ENCODE results near the gene NOXA1.
"Not testable (repeated sequence)": the region's sequence is repeated elsewhere in the genome, so short reads cannot be mapped to it uniquely, and the experiment has no call there.

The NOXA1 gene

GRCh38 chr9:137447722-137448601, 24.8 kb downstream of the NOXA1 start:
- no peak overlapping the region for H3K4me3 ChIP-seq (ENCODE audit: low read depth, low read length)
- TF ChIP-seq CTCF (IDR thresholded peaks at IDR 0.05; ENCODE audit: borderline replicate concordance, insufficient read depth, low read depth, low read length), result no peak

GRCh38 chr9:137448602-137448962, 25.4 kb downstream of the NOXA1 start:
- no peak overlapping the region for H3K4me3 ChIP-seq (ENCODE audit: low read depth, low read length)
- TF ChIP-seq CTCF (IDR thresholded peaks at IDR 0.05; ENCODE audit: borderline replicate concordance, insufficient read depth, low read depth, low read length), result no peak

GRCh38 chr9:137449081-137449844, 26.1 kb downstream of the NOXA1 start:
- no peak for TF ChIP-seq CTCF (IDR thresholded peaks at IDR 0.05; ENCODE audit: borderline replicate concordance, insufficient read depth, low read depth, low read length)
- H3K4me3 ChIP-seq (ENCODE audit: low read depth, low read length), result no peak overlapping the region

- no peak for TF ChIP-seq CTCF (IDR thresholded peaks at IDR 0.05; ENCODE audit: borderline replicate concordance, insufficient read depth, low read depth, low read length)
- H3K4me3 ChIP-seq (ENCODE audit: low read depth, low read length), result no peak overlapping the region
Observed at GRCh38 chr9:137449931-137450538, 26.8 kb downstream of the NOXA1 start.

GRCh38 chr9:137450539-137451222, 27.5 kb downstream of the NOXA1 start:
- not testable (repeated sequence) for H3K4me3 ChIP-seq (ENCODE audit: low read depth, low read length)

- H3K4me3 ChIP-seq (ENCODE audit: low read depth, low read length), result not testable (repeated sequence)
Observed at GRCh38 chr9:137451264-137452005, 28.2 kb downstream of the NOXA1 start.

- no peak for TF ChIP-seq CTCF (IDR thresholded peaks at IDR 0.05; ENCODE audit: borderline replicate concordance, insufficient read depth, low read depth, low read length)
- H3K4me3 ChIP-seq (ENCODE audit: low read depth, low read length), result no peak overlapping the region
Observed at GRCh38 chr9:137452006-137452760, 29.0 kb downstream of the NOXA1 start.
